Breast epithelium (tissue), 4 donors: ENCODE results near the gene CCDC51. TPM values are rescaled to one million over a fixed set of nuclear protein-coding genes. Genes with fewer than 3 reads are reported as not detected.

Experiments
- DNase-seq, 2 donors: peaks; one replicate each; pipeline ENCODE4 v3.0.0-alpha.2; 2019; ENCODE audit warnings: low spot score in 2 of 2
- H3K27ac ChIP-seq, 2 donors: fragments of 200-600 bp; sonication (generic) in 1 of 2; one replicate each; pipeline ENCODE4 v1.5.1; 2016 to 2019; ENCODE audit warnings: mild to moderate bottlenecking in 1 of 2
- H3K27me3 ChIP-seq, 2 donors: fragments of 200-600 bp; sonication (generic) in 1 of 2; one replicate each; pipeline versions ENCODE4 v1.5.1 to v1.6.0; 2017 to 2019; ENCODE audit warnings: control low read depth in 1 of 2, mild to moderate bottlenecking in 1 of 2
- H3K36me3 ChIP-seq: fragments of 200-600 bp; one replicate; pipeline ENCODE4 v1.5.1; 2019
- H3K4me1 ChIP-seq, 2 donors: fragments of 200-600 bp; sonication (generic); one replicate each; pipeline ENCODE4 v1.5.1; 2016 to 2019; ENCODE audit warnings: control low read depth in 1 of 2
- H3K4me3 ChIP-seq, 3 donors: fragments of 200-600 bp; sonication (generic); 1 replicate in 2 of 3; 2 replicates in 1 of 3; pipeline ENCODE4 v1.5.1; 2016 to 2019; ENCODE audit warnings: mild to moderate bottlenecking in 3 of 3, moderate library complexity in 2 of 3
- H3K9me3 ChIP-seq, 2 donors: fragments of 200-600 bp; sonication (generic) in 1 of 2; one replicate each; pipeline ENCODE4 v1.5.1; 2016 to 2019; ENCODE audit warnings: control low read depth in 1 of 2
- CTCF ChIP-seq, 3 donors: fragments of 450-650 bp; IDR thresholded peaks; one replicate each; pipeline ENCODE4 v1.5.1; 2016 to 2017; ENCODE audit warnings: antibody characterized with exemption in 3 of 3, mild to moderate bottlenecking in 3 of 3, moderate library complexity in 3 of 3
- POLR2A ChIP-seq: fragments of 450-650 bp; IDR thresholded peaks from one replicate; pipeline ENCODE4 v1.6.1; 2016; ENCODE audit warnings: antibody characterized with exemption, mild to moderate bottlenecking, moderate library complexity
- POLR2AphosphoS5 ChIP-seq, 3 donors: sonication (generic); formaldehyde crosslinking; IDR thresholded peaks; one replicate each; pipeline ENCODE4 v1.6.1; 2017; ENCODE audit warnings: antibody characterized with exemption in 3 of 3
- intact Hi-C: fragments of 100-400 bp; cut with DNase I; formaldehyde crosslinking; loops from one replicate; pipeline ENCODE4 v1.15.1; 2023; ENCODE audit warnings: low total_unique reads
- total RNA-seq, 3 donors: library from RNA; depleted of rRNA; stranded (reverse); fragments of >200 nt; gene quantifications; one replicate each; pipeline ENCODE4 v1.1.0, GENCODE V29; 2016

CCDC51 gene
- total RNA-seq, 3 donors from 2014 or later, result 12.5 to 14.7 (median 13.9) TPM

- intact Hi-C loops, result no loop called here
- H3K9me3 ChIP-seq, result no peaks in the 10 kb centered on the region
- H3K36me3 ChIP-seq, result no peaks in the 10 kb centered on the region
- H3K27me3 ChIP-seq, result no peaks in the 10 kb centered on the region
- peaks cover 2 to 7% of the 10 kb centered on the region in 2 donors for H3K4me1 ChIP-seq
- H3K27ac ChIP-seq, result peak overlapping the region; percentile 96 to 99
- H3K4me3 ChIP-seq, result peak overlapping the region in 1 of 3 donors; percentile 57
- TF ChIP-seq POLR2AphosphoS5 (IDR thresholded peaks at IDR 0.05) (no peak), POLR2A (no peak), CTCF (IDR thresholded peaks at IDR 0.05) (no peak)
- DNase-seq, result no peak
These were observed 33.7 kb upstream of the CCDC51 start for GRCh38 chr3:48473617-48473952.

- peak overlapping the region; percentile 57 to 85 (median 57) for H3K4me3 ChIP-seq
- DNase-seq, result peak; percentile 84 to 86
- H3K36me3 ChIP-seq, result no peaks in the 10 kb centered on the region
- peaks cover 3 to 9% of the 10 kb centered on the region in 2 donors for H3K4me1 ChIP-seq
- peak; percentile 30 for TF ChIP-seq POLR2A
- TF ChIP-seq POLR2AphosphoS5 (IDR thresholded peaks at IDR 0.05), result peak; percentile 77 to 89 (median 89)
- TF ChIP-seq CTCF (IDR thresholded peaks at IDR 0.05), result peak; percentile 14 to 45 (median 40)
- no peaks in the 10 kb centered on the region for H3K9me3 ChIP-seq
- no peaks in the 10 kb centered on the region for H3K27me3 ChIP-seq
- intact Hi-C loops, result no loop called here
- peak overlapping the region; percentile 96 to 99 for H3K27ac ChIP-seq
These were observed 33.2 kb upstream of the CCDC51 start for GRCh38 chr3:48472923-48473616.

GRCh38 chr3:48472673-48472922 lies 32.7 kb upstream of the CCDC51 start:
- peak overlapping the region; percentile 96 to 99 for H3K27ac ChIP-seq
- H3K9me3 ChIP-seq, result no peaks in the 10 kb centered on the region
- no peak for DNase-seq
- no peaks in the 10 kb centered on the region for H3K27me3 ChIP-seq
- H3K4me1 ChIP-seq, result peaks cover 8 to 14% of the 10 kb centered on the region in 2 donors
- intact Hi-C loops, result no loop called here
- peak overlapping the region; percentile 57 to 85 (median 57) for H3K4me3 ChIP-seq
- no peaks in the 10 kb centered on the region for H3K36me3 ChIP-seq
- no peak for TF ChIP-seq POLR2AphosphoS5 (IDR thresholded peaks at IDR 0.05)
- TF ChIP-seq CTCF (IDR thresholded peaks at IDR 0.05), result no peak
- TF ChIP-seq POLR2A, result no peak

GRCh38 chr3:48470286-48470685 lies 30.4 kb upstream of the CCDC51 start:
- intact Hi-C loops, result no loop called here
- no peaks in the 10 kb centered on the region for H3K9me3 ChIP-seq
- H3K36me3 ChIP-seq, result no peaks in the 10 kb centered on the region
- no peak for TF ChIP-seq CTCF (IDR thresholded peaks at IDR 0.05)
- TF ChIP-seq POLR2AphosphoS5 (IDR thresholded peaks at IDR 0.05), result no peak
- no peak for TF ChIP-seq POLR2A
- no peaks in the 10 kb centered on the region for H3K27me3 ChIP-seq
- no peak for DNase-seq
- H3K4me1 ChIP-seq, result peaks cover 19 to 27% of the 10 kb centered on the region in 2 donors
- H3K27ac ChIP-seq, result peak overlapping the region; percentile 4 to 99
- peak overlapping the region in 1 of 3 donors; percentile 6 for H3K4me3 ChIP-seq

GRCh38 chr3:48469046-48469915 lies 29.4 kb upstream of the CCDC51 start:
- Histone ChIP-seq H3K4me3 (no peak overlapping the region), H3K27me3 (no peaks in the 10 kb centered on the region), H3K27ac (peak overlapping the region; percentile 99 to 100), H3K4me1 (peaks cover 19 to 31% of the 10 kb centered on the region in 2 donors), H3K36me3 (no peaks in the 10 kb centered on the region), H3K9me3 (no peaks in the 10 kb centered on the region)
- no peak for TF ChIP-seq CTCF (IDR thresholded peaks at IDR 0.05)
- no peak for TF ChIP-seq POLR2AphosphoS5 (IDR thresholded peaks at IDR 0.05)
- no peak for TF ChIP-seq POLR2A
- no peak for DNase-seq
- intact Hi-C loops, result no loop called here
